Testis (tissue), 3 donors: ENCODE measurements around the gene SLC30A9. TPM values are rescaled to one million over a fixed set of nuclear protein-coding genes. Genes with fewer than 3 reads are reported as not detected.

Experiments
- DNase-seq: peaks from one replicate; pipeline ENCODE4 v3.0.0-alpha.2; 2019
- H3K27ac ChIP-seq, 2 donors: fragments of 200-600 bp; sonication (generic); one replicate each; pipeline ENCODE4 v1.5.1; 2019
- H3K27me3 ChIP-seq: fragments of 200-600 bp; sonication (generic); one replicate; pipeline ENCODE4 v1.5.1; 2019
- H3K36me3 ChIP-seq: fragments of 200-600 bp; sonication (generic); one replicate; pipeline ENCODE4 v1.5.1; 2017; ENCODE audit warnings: low read depth; ENCODE audit errors: missing control alignments
- H3K4me1 ChIP-seq: fragments of 200-600 bp; sonication (generic); one replicate; pipeline ENCODE4 v1.5.1; 2019
- H3K4me3 ChIP-seq, 2 donors: fragments of 200-600 bp; sonication (generic); one replicate each; pipeline ENCODE4 v1.5.1; 2017 to 2019
- H3K9me3 ChIP-seq: fragments of 200-600 bp; sonication (generic); one replicate; pipeline ENCODE4 v1.5.1; 2017
- CTCF ChIP-seq, 3 experiments: fragments of 450-650 bp in 2 of 3; fragments of 200-600 bp in 1 of 3; sonication (generic) in 1 of 3; IDR thresholded peaks; one replicate each; pipeline ENCODE4 v1.5.1; 2016 to 2019; ENCODE audit warnings: antibody characterized with exemption in 3 of 3, mild to moderate bottlenecking in 2 of 3, moderate library complexity in 1 of 3
- POLR2A ChIP-seq: fragments of 450-650 bp; IDR thresholded peaks from one replicate; pipeline ENCODE4 v1.6.1; 2017; ENCODE audit warnings: antibody characterized with exemption, mild to moderate bottlenecking, moderate library complexity
- WGBS, 2 donors: methylation state at CpG; one replicate each; pipeline ENCODE4 v1.1.5; 2018; 5-methylcytosine and 5-hydroxymethylcytosine counted together
- intact Hi-C: fragments of 100-400 bp; cut with DNase I; formaldehyde crosslinking; loops from one replicate; pipeline ENCODE4 v1.15.1; 2023; ENCODE audit warnings: low total_unique reads
- polyA plus RNA-seq: library from polyadenylated mRNA; stranded (reverse); fragments of 350-450 nt; fragmentation: Illumina TruSeq; extraction: RNeasy Lipid Tissue Mini Kit (QIAGEN cat#74804); gene quantifications from one replicate; pipeline ENCODE4 v1.2.3, GENCODE V29; 2014; ENCODE audit warnings: low read depth, low replicate concordance; ENCODE audit not compliant: insufficient read depth
- total RNA-seq, 2 donors: library from RNA; depleted of rRNA; stranded (reverse); fragments of >200 nt; gene quantifications; one replicate each; pipeline ENCODE4 v1.2.3, GENCODE V29; 2016

SLC30A9 gene
- total and polyA plus RNA-seq, 3 donors from 2014 or later, result 29.7 to 54.3 (median 52.0) TPM

- DNase-seq, result no peak
- no peaks in the 10 kb centered on the region for H3K27me3 ChIP-seq
- H3K9me3 ChIP-seq, result no peaks in the 10 kb centered on the region
- intact Hi-C loops, result no loop called here
- no peaks in the 10 kb centered on the region for H3K36me3 ChIP-seq
- WGBS, 2 donors, result 95 to 96% methylated on average over 3 of the region's 3 CpGs
- no peak overlapping the region for H3K4me3 ChIP-seq
- no peak overlapping the region for H3K27ac ChIP-seq
- no peaks in the 10 kb centered on the region for H3K4me1 ChIP-seq
- TF ChIP-seq POLR2A, result no peak
- TF ChIP-seq CTCF (IDR thresholded peaks at IDR 0.05), result no peak
Observed at GRCh38 chr4:42008011-42008786, 17.9 kb downstream of the SLC30A9 start.

GRCh38 chr4:42015438-42015837, 25.1 kb downstream of the SLC30A9 start:
- Histone ChIP-seq H3K36me3 (no peaks in the 10 kb centered on the region), H3K27ac (no peak overlapping the region), H3K27me3 (no peaks in the 10 kb centered on the region), H3K4me3 (no peak overlapping the region), H3K9me3 (no peaks in the 10 kb centered on the region), H3K4me1 (no peaks in the 10 kb centered on the region)
- TF ChIP-seq CTCF (IDR thresholded peaks at IDR 0.05), result no peak
- TF ChIP-seq POLR2A, result no peak
- no peak for DNase-seq
- intact Hi-C loops, result no loop called here
- 92 to 95% methylated on average over 2 of the region's 2 CpGs for WGBS, 2 donors

GRCh38 chr4:42018451-42018850, 28.1 kb downstream of the SLC30A9 start:
- H3K4me3 ChIP-seq, result no peak overlapping the region
- no peak overlapping the region for H3K27ac ChIP-seq
- DNase-seq, result no peak
- no peaks in the 10 kb centered on the region for H3K36me3 ChIP-seq
- no peaks in the 10 kb centered on the region for H3K27me3 ChIP-seq
- WGBS, 2 donors, result 67 to 81% methylated on average over 2 of the region's 2 CpGs
- TF ChIP-seq CTCF (IDR thresholded peaks at IDR 0.05) (no peak), POLR2A (no peak)
- intact Hi-C loops, result no loop called here
- no peaks in the 10 kb centered on the region for H3K9me3 ChIP-seq
- no peaks in the 10 kb centered on the region for H3K4me1 ChIP-seq

GRCh38 chr4:42048394-42048793, 58.1 kb downstream of the SLC30A9 start:
- H3K9me3 ChIP-seq, result no peaks in the 10 kb centered on the region
- no peaks in the 10 kb centered on the region for H3K4me1 ChIP-seq
- no peaks in the 10 kb centered on the region for H3K27me3 ChIP-seq
- no peak for DNase-seq
- WGBS, 2 donors, result 54 to 60% methylated on average over 1 of the region's 1 CpG
- no peak for TF ChIP-seq CTCF (IDR thresholded peaks at IDR 0.05)
- TF ChIP-seq POLR2A, result no peak
- intact Hi-C loops, result no loop called here
- H3K36me3 ChIP-seq, result no peaks in the 10 kb centered on the region
- H3K4me3 ChIP-seq, result no peak overlapping the region
- no peak overlapping the region for H3K27ac ChIP-seq
